OCI-LY1 (cell line): ENCODE results near the gene NIT1.

ENCODE experiments used
- EZH2 ChIP-seq: fragments of 200-600 bp; sonication (generic), shearing (Covaris generic); IDR thresholded peaks from 2 replicates; pipeline ENCODE4 v1.8.0; 2017; ENCODE audit warnings: borderline replicate concordance, mixed run types, mild to moderate bottlenecking, antibody characterized with exemption, low read length, moderate library complexity, mixed read lengths
- TF ChIP-seq, protein P1 (sequence below): fragments of 200-600 bp; sonication (generic), shearing (Covaris generic); IDR thresholded peaks from 2 replicates; pipeline ENCODE4 v1.5.1; 2017; ENCODE audit warnings: mild to moderate bottlenecking, antibody characterized with exemption, low read length, moderate library complexity, mixed read lengths

DNA sequence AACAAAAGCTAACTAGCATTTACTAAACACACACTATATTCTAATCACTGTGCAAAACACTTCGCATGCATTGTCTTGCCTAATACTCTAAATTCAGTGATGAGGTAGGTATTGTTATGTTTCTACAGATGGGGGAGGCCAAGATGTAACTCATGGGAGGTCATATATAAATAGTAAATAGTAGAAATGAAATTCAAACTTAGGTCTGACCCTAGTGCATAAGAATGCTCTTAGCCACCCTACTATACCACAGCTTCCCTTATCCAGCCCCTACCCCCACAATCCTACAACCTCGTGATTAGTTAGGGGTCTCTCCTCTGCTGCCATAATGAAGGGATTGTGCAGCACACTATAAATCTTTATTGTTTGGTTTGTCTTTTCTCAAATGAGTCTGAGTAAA lies 3.3 kb upstream of the NIT1 start:
- no peak for TF ChIP-seq EZH2
- TF ChIP-seq, protein P1, sequence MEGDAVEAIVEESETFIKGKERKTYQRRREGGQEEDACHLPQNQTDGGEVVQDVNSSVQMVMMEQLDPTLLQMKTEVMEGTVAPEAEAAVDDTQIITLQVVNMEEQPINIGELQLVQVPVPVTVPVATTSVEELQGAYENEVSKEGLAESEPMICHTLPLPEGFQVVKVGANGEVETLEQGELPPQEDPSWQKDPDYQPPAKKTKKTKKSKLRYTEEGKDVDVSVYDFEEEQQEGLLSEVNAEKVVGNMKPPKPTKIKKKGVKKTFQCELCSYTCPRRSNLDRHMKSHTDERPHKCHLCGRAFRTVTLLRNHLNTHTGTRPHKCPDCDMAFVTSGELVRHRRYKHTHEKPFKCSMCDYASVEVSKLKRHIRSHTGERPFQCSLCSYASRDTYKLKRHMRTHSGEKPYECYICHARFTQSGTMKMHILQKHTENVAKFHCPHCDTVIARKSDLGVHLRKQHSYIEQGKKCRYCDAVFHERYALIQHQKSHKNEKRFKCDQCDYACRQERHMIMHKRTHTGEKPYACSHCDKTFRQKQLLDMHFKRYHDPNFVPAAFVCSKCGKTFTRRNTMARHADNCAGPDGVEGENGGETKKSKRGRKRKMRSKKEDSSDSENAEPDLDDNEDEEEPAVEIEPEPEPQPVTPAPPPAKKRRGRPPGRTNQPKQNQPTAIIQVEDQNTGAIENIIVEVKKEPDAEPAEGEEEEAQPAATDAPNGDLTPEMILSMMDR: no peak
